Measurements from ENCODE around the gene BRPF3. TPM values are rescaled to one million over a fixed set of nuclear protein-coding genes. Genes with fewer than 3 reads are reported as not detected.

The BRPF3 gene
- 12.5 TPM for total RNA-seq

DNA sequence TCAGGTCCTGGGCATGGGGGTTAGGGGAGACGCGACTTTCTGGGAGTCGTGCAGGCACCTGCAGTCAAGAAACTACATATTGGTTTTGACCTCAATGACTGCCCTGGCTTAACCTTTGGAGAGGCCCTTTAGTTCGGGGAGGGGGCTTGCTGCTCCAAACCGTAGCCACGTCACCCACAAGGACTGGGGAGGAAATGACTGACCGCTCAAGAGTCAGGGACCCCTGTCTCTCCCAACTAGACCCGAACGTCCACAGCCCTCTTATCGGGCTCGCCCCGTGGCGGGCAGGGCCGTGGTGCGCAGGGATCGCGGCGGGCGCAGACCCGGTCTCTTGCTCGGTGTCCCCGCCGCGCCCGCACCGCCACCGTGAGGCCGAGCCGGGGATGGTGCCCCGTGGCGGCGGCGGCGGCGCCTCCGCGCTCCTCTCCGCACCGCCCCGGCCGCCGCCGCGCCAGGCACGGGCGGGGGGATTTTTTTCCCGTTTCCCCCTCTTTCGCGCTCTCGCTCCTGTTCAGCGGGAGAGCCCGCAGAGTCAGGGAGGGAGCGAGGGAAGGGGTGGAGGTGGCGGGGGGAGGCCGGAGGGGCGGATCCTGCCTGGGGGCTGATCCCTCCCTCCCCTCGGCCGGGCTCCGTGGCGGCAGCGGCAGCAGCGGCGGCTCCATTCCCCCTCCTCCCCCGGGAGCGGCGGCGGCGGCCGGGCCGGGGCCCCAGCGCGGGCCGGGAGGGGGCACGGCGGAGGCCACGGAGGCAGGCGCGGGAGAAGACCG lies at the start of gene BRPF3:
Gene BRPF3, plus strand, starts transcription at position 632 of the 767 bp plus-strand sequence. CDS start 3,579 bp downstream, outside the sequence.
- Histone ChIP-seq H3K36me3 (ENCODE audit: control insufficient read depth in 3 of 3, insufficient read depth in 3 of 3, low read length in 3 of 3) (peaks cover 10 to 17% (median 12%) of the 10 kb centered on the region in 3 donors), H3K27me3 (ENCODE audit: control insufficient read depth in 3 of 3, insufficient read depth in 3 of 3, low read length in 3 of 3) (no peaks in the 10 kb centered on the region), H3K27ac (ENCODE audit: low read depth, low read length) (peak within 1 kb of the TSS; percentile 88), H3K4me1 (ENCODE audit: control insufficient read depth in 3 of 3, insufficient read depth in 3 of 3, low read length in 3 of 3) (peaks cover 9 to 13% (median 12%) of the 10 kb centered on the region in 3 donors), H3K9ac (ENCODE audit: low read depth in 1 of 3, low read length in 3 of 3) (peak within 1 kb of the TSS; percentile 85 to 95 (median 91)), H3K4me3 (ENCODE audit: low read length in 3 of 3) (peak within 1 kb of the TSS; percentile 87 to 91 (median 91)), H3K9me3 (ENCODE audit: control insufficient read depth in 3 of 3, low read length in 3 of 3) (no peaks in the 10 kb centered on the region)

DNA sequence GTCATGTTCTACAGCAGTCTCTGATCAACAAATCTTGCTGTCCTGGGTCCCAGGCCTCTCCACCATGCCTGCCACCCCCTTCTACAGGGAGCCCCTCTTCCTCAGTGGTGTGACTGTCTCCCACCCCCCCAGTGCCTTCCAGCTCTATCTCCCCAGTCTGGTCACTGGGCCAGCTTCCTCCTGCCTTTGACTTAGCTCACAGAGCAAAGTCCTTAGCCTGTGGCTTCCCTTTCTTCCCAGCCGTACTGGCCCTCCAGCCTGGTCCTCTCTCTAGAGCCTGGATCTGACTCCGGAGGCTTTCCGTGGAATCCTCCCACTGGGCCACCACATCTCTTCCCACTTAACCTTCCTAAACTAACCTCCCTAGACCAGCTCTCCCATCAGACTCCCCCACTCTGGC lies 49.2 kb upstream of the BRPF3 start:
- Histone ChIP-seq H3K9me3 (ENCODE audit: control insufficient read depth in 3 of 3, low read length in 3 of 3) (no peaks in the 10 kb centered on the region), H3K9ac (ENCODE audit: low read depth in 1 of 3, low read length in 3 of 3) (no peak overlapping the region), H3K36me3 (ENCODE audit: control insufficient read depth in 3 of 3, insufficient read depth in 3 of 3, low read length in 3 of 3) (no peaks in the 10 kb centered on the region), H3K4me3 (ENCODE audit: low read length in 3 of 3) (no peak overlapping the region), H3K27ac (ENCODE audit: low read depth, low read length) (no peak overlapping the region), H3K4me1 (ENCODE audit: control insufficient read depth in 3 of 3, insufficient read depth in 3 of 3, low read length in 3 of 3) (peaks cover 2 to 7% (median 5%) of the 10 kb centered on the region in 3 donors), H3K27me3 (ENCODE audit: control insufficient read depth in 3 of 3, insufficient read depth in 3 of 3, low read length in 3 of 3) (no peaks in the 10 kb centered on the region)

DNA sequence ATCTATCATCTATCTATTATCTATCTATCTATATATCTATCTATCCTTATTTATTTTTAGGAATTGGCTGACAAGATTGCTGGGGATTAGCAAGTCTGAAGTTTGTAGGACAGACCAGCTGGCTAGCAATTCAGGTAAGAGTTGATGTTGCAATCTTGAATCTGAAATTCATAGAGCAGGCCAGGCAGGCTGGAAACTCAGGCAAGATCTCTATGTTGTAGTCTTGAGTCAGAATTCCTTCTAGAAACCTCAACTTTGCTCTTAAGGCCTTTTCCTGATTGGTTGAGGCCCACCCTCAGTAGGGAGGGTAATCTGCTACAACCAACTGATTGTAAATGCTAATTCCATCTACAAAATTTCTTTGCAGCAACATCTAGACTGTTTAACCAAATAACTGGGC lies 47.1 kb upstream of the BRPF3 start:
- Histone ChIP-seq H3K27me3 (ENCODE audit: control insufficient read depth in 3 of 3, insufficient read depth in 3 of 3, low read length in 3 of 3) (no peaks in the 10 kb centered on the region), H3K36me3 (ENCODE audit: control insufficient read depth in 3 of 3, insufficient read depth in 3 of 3, low read length in 3 of 3) (no peaks in the 10 kb centered on the region), H3K4me3 (ENCODE audit: low read length in 3 of 3) (no peak overlapping the region), H3K9ac (ENCODE audit: low read depth in 1 of 3, low read length in 3 of 3) (no peak overlapping the region), H3K4me1 (ENCODE audit: control insufficient read depth in 3 of 3, insufficient read depth in 3 of 3, low read length in 3 of 3) (peaks cover 2 to 7% (median 5%) of the 10 kb centered on the region in 3 donors), H3K9me3 (ENCODE audit: control insufficient read depth in 3 of 3, low read length in 3 of 3) (no peaks in the 10 kb centered on the region), H3K27ac (ENCODE audit: low read depth, low read length) (no peak overlapping the region)

DNA sequence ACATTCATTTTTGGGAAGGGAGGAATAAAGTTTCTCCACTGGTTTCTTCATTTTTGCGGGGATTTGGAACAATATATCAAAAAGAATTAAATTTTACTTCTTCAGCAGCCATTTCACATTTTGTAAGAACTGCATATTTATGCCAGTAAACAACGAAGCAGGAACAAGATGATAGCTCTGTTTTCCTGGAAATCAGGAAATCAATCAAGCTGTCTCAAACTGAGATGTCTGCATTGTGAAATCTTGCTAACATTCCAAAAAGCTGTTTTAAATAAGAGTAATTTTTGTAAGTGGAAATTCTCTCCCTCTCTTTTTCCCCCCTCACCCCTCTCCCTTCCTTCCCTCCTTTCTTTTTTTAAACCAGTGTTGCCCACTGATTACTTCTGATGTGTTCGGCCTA lies 46.3 kb upstream of the BRPF3 start:
- Histone ChIP-seq H3K27me3 (ENCODE audit: control insufficient read depth in 3 of 3, insufficient read depth in 3 of 3, low read length in 3 of 3) (no peaks in the 10 kb centered on the region), H3K9ac (ENCODE audit: low read depth in 1 of 3, low read length in 3 of 3) (no peak overlapping the region), H3K9me3 (ENCODE audit: control insufficient read depth in 3 of 3, low read length in 3 of 3) (no peaks in the 10 kb centered on the region), H3K4me3 (ENCODE audit: low read length in 3 of 3) (no peak overlapping the region), H3K36me3 (ENCODE audit: control insufficient read depth in 3 of 3, insufficient read depth in 3 of 3, low read length in 3 of 3) (no peaks in the 10 kb centered on the region), H3K27ac (ENCODE audit: low read depth, low read length) (peak overlapping the region; percentile 36), H3K4me1 (ENCODE audit: control insufficient read depth in 3 of 3, insufficient read depth in 3 of 3, low read length in 3 of 3) (peaks cover 2 to 7% (median 5%) of the 10 kb centered on the region in 3 donors)

DNA sequence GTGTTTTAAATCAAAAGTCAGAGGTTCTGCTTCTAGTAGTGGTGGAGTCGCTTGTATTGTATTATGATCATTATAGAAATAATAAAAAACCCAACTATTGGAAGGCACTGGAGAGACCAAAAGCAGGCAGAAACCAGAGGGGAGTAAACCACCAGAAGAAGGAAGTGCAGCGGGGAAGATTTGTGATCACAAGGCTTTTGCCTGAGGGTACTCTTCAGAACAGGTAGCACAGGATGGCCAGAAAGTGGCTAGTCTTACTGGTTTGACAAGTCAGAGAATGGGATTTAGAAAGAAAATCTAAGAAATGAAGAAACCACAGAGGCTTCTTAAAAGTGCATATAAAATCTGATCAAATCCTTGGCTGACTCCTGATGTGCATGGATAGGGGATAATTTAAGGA lies 42.3 kb upstream of the BRPF3 start:
- no peaks in the 10 kb centered on the region for H3K9me3 ChIP-seq (ENCODE audit: control insufficient read depth in 3 of 3, low read length in 3 of 3)
- peaks cover 2 to 7% (median 5%) of the 10 kb centered on the region in 3 donors for H3K4me1 ChIP-seq (ENCODE audit: control insufficient read depth in 3 of 3, insufficient read depth in 3 of 3, low read length in 3 of 3)
- no peak overlapping the region for H3K27ac ChIP-seq (ENCODE audit: low read depth, low read length)
- no peaks in the 10 kb centered on the region for H3K27me3 ChIP-seq (ENCODE audit: control insufficient read depth in 3 of 3, insufficient read depth in 3 of 3, low read length in 3 of 3)
- H3K9ac ChIP-seq (ENCODE audit: low read depth in 1 of 3, low read length in 3 of 3) = no peak overlapping the region
- no peak overlapping the region for H3K4me3 ChIP-seq (ENCODE audit: low read length in 3 of 3)
- H3K36me3 ChIP-seq (ENCODE audit: control insufficient read depth in 3 of 3, insufficient read depth in 3 of 3, low read length in 3 of 3) = no peaks in the 10 kb centered on the region

DNA sequence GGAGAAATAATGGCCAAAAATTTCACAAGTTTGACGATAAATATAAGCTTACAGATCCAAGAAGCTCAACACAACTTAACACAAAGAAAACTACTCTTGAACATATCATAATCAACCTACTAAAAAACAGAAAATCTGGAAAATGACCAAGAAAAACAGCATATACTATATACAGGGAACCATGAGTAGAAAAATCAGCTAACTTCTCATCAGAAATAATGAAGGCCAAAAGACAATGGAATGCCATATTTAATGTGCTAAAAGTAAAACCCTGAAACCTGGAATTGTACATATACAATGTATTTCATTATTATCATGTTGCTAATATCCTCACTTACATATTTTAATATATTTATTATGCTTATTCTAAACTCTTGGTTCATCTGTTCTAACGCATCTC lies 40.9 kb upstream of the BRPF3 start:
- Histone ChIP-seq H3K9ac (ENCODE audit: low read depth in 1 of 3, low read length in 3 of 3) (no peak overlapping the region), H3K27me3 (ENCODE audit: control insufficient read depth in 3 of 3, insufficient read depth in 3 of 3, low read length in 3 of 3) (no peaks in the 10 kb centered on the region), H3K27ac (ENCODE audit: low read depth, low read length) (no peak overlapping the region), H3K9me3 (ENCODE audit: control insufficient read depth in 3 of 3, low read length in 3 of 3) (no peaks in the 10 kb centered on the region), H3K4me3 (ENCODE audit: low read length in 3 of 3) (no peak overlapping the region), H3K36me3 (ENCODE audit: control insufficient read depth in 3 of 3, insufficient read depth in 3 of 3, low read length in 3 of 3) (peaks cover 0 to 4% (median 4%) of the 10 kb centered on the region in 3 donors), H3K4me1 (ENCODE audit: control insufficient read depth in 3 of 3, insufficient read depth in 3 of 3, low read length in 3 of 3) (peaks cover 0 to under 1% (median 0%) of the 10 kb centered on the region in 3 donors)

DNA sequence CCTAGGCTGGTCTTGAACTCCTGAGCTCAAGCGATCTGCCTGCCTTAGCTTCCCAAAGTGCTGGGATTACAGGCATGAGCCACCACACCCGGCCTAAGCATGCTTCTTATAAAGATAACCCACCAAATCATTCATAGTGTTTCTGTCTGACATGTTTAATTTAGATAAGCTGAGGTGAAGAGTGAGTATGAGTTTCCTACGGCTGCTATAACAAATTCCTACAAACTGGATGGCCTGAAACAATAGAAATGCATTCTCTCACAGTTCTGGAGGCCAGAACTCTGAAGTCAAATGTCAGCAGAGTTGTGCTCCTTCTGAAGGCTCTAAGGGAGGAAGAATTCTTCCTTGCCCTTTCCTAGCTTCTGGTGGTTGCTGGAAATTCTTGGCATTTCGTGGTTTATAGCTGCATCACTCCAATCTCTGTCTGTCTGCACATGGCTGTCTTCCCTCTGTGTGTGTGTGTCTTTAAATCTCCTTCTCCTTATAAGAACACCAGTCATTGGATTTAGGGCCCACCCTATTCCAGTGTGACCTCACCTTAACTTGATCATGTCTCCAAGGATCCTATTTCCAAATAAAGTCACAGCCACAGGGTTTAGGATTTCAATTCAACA lies 36.3 kb upstream of the BRPF3 start:
- Histone ChIP-seq H3K9me3 (ENCODE audit: control insufficient read depth in 3 of 3, low read length in 3 of 3) (no peaks in the 10 kb centered on the region), H3K27ac (ENCODE audit: low read depth, low read length) (no peak overlapping the region), H3K27me3 (ENCODE audit: control insufficient read depth in 3 of 3, insufficient read depth in 3 of 3, low read length in 3 of 3) (no peaks in the 10 kb centered on the region), H3K4me1 (ENCODE audit: control insufficient read depth in 3 of 3, insufficient read depth in 3 of 3, low read length in 3 of 3) (no peaks in the 10 kb centered on the region), H3K36me3 (ENCODE audit: control insufficient read depth in 3 of 3, insufficient read depth in 3 of 3, low read length in 3 of 3) (peaks cover 0 to 4% (median 4%) of the 10 kb centered on the region in 3 donors), H3K9ac (ENCODE audit: low read depth in 1 of 3, low read length in 3 of 3) (no peak overlapping the region), H3K4me3 (ENCODE audit: low read length in 3 of 3) (no peak overlapping the region)

DNA sequence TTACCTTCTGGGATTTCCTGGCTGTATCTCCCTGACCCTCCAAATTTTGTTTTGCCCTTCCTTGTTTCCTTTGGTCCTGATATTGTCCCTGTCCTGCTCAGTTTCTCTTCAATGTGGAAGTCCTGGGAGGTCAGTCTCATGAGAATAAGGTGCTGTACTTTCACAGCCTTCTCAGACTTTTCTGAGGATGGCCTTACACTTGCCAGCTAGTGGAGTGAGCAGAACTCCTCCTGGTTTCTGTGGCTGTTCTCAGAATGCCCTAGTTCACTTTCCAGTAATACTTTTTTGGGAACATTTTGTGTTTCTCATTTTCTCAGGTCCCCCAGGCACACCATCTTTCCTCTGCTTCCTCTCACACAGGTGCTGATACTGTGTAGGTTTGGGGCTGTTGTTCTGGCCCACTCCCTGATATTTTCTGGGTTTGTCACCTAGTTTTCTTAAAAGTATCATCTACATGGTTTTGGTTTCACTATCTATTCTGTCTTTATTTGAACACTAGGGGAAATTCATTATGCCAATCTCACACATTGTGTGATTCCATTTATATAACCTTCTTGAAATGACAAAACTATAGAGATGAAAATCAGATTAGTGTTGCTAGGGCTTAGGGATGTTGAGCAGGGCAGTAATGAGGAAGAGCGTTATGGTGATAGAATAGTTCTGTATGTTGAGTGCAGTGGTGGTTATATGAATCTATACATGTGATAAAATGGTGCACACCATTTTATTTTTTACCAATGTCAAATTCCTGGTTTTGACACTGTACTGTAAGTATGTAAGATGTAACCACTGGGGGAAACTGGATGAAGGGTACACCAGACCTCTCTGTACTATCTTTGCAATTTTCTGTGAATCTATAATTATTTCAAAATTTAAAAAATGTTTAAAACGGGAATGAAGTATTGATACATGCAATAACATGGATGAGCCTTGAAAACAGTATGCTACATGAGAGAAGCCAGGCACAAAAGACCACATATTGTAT lies 27.2 kb upstream of the BRPF3 start:
- Histone ChIP-seq H3K9ac (ENCODE audit: low read depth in 1 of 3, low read length in 3 of 3) (no peak overlapping the region), H3K36me3 (ENCODE audit: control insufficient read depth in 3 of 3, insufficient read depth in 3 of 3, low read length in 3 of 3) (peaks cover 0 to 4% (median 4%) of the 10 kb centered on the region in 3 donors), H3K27me3 (ENCODE audit: control insufficient read depth in 3 of 3, insufficient read depth in 3 of 3, low read length in 3 of 3) (no peaks in the 10 kb centered on the region), H3K9me3 (ENCODE audit: control insufficient read depth in 3 of 3, low read length in 3 of 3) (no peaks in the 10 kb centered on the region), H3K4me1 (ENCODE audit: control insufficient read depth in 3 of 3, insufficient read depth in 3 of 3, low read length in 3 of 3) (no peaks in the 10 kb centered on the region), H3K27ac (ENCODE audit: low read depth, low read length) (no peak overlapping the region), H3K4me3 (ENCODE audit: low read length in 3 of 3) (no peak overlapping the region)

DNA sequence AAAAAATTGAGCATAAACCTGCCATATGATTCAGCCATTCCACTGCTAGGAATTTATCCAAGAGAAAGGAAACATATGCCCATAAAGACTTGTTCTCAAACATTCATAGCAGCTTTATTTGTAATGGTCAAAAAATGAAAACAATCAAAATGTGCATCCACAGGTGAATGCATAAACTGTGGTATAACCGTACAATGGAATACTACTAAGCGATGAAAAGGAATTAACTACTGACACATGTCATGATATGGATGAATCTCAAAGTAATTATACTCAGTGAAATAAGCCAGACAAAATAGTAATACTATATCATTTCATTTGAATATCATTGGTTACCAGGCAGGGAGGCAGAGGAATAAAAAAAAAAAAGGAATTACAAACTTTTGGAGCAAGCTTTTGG lies 25.8 kb upstream of the BRPF3 start:
- no peak overlapping the region for H3K27ac ChIP-seq (ENCODE audit: low read depth, low read length)

More for the DNA sequence above, 25.8 kb upstream of the BRPF3 start:
- Histone ChIP-seq H3K9ac (ENCODE audit: low read depth in 1 of 3, low read length in 3 of 3) (no peak overlapping the region), H3K9me3 (ENCODE audit: control insufficient read depth in 3 of 3, low read length in 3 of 3) (no peaks in the 10 kb centered on the region), H3K4me3 (ENCODE audit: low read length in 3 of 3) (no peak overlapping the region), H3K4me1 (ENCODE audit: control insufficient read depth in 3 of 3, insufficient read depth in 3 of 3, low read length in 3 of 3) (no peaks in the 10 kb centered on the region), H3K36me3 (ENCODE audit: control insufficient read depth in 3 of 3, insufficient read depth in 3 of 3, low read length in 3 of 3) (peaks cover 0 to 4% (median 4%) of the 10 kb centered on the region in 3 donors), H3K27me3 (ENCODE audit: control insufficient read depth in 3 of 3, insufficient read depth in 3 of 3, low read length in 3 of 3) (no peaks in the 10 kb centered on the region)
